ENCODE data around the gene UBASH3B. TPM values are rescaled to one million over a fixed set of nuclear protein-coding genes. Genes with fewer than 3 reads are reported as not detected.

The UBASH3B gene
- total and polyA plus RNA-seq, 2 of the 13 experiments (the other 11 are each of a cell fraction or from before 2014, with no cell fraction given): 4.4 to 7.6 TPM

DNA sequence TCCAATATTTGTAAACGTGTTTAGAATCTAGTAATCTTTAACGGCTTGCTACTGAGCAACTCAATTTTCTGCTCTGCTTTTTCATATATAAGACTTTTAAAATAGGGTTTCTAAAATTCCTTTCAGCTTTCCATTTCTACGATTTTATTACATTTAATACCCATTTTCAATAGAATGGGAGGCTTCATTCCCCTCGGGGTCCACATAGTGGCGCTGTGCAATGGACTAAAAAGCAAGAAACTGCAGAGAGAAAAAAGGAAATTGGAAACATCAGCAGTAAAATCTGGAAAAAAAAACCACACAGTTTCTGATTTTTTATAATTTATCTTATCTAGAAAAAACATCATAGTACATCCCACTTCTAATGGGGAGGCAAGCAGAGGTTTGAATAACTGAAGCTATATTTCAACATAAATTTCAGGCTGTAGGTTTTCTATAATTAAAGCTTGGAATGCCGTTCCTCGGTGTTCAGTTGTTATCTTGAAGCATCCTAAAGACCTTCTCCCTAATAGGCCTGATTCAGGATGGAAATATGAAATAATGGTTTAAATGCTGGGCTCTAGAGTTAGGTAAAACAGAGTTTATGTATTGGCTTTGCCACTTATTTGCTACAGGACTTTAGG lies 208.3 kb downstream of the UBASH3B start:
- 6% methylated on average over 7 of the region's 7 CpGs for WGBS (ENCODE audit: low lambda C conversion rate)
- DNase-seq (ENCODE audit: low spot score) (no peak), ATAC-seq (no peak), FAIRE-seq (peak; percentile 46)
- Histone ChIP-seq H3K36me3 (replicated peaks in 1 of 2; ENCODE audit: control insufficient read depth in 1 of 2, insufficient read depth in 2 of 2, low read length in 2 of 2) (no peaks in the 10 kb centered on the region), H3K9ac (ENCODE audit: insufficient read depth, low read depth, low read length) (no peak overlapping the region), H3K4me3 (replicated peaks in 1 of 3; ENCODE audit: insufficient read depth in 1 of 3, low read depth in 2 of 3, low read length in 3 of 3) (no peak overlapping the region), H3K79me2 (ENCODE audit: insufficient read depth, low read length) (no peaks in the 10 kb centered on the region), H3K27me3 (ENCODE audit: control insufficient read depth in 1 of 2, insufficient read depth in 2 of 2, low read length in 2 of 2) (peaks cover 0 to 3% of the 10 kb centered on the region in 2 experiments; a peak in 1 of 5 replicates), H3K4me1 (ENCODE audit: insufficient read depth, low read length) (no peaks in the 10 kb centered on the region), H3K4me2 (ENCODE audit: low read depth, low read length) (no peak overlapping the region), H3K27ac (ENCODE audit: extremely low read length, insufficient read depth, low read length) (no peak overlapping the region), H3K9me3 (ENCODE audit: low read length) (no peaks in the 10 kb centered on the region), H2AFZ (ENCODE audit: low read length) (no peak overlapping the region), H4K20me1 (ENCODE audit: insufficient read depth, low read length) (no peaks in the 10 kb centered on the region)
- intact Hi-C loops (cut with micrococcal nuclease; ENCODE audit: unreplicated experiment): loop anchor here (1.0 kb wide), 2 partner anchors 159 to 190 kb away; no protein-coding TSS in a partner anchor
- TF ChIP-seq, protein P1, sequence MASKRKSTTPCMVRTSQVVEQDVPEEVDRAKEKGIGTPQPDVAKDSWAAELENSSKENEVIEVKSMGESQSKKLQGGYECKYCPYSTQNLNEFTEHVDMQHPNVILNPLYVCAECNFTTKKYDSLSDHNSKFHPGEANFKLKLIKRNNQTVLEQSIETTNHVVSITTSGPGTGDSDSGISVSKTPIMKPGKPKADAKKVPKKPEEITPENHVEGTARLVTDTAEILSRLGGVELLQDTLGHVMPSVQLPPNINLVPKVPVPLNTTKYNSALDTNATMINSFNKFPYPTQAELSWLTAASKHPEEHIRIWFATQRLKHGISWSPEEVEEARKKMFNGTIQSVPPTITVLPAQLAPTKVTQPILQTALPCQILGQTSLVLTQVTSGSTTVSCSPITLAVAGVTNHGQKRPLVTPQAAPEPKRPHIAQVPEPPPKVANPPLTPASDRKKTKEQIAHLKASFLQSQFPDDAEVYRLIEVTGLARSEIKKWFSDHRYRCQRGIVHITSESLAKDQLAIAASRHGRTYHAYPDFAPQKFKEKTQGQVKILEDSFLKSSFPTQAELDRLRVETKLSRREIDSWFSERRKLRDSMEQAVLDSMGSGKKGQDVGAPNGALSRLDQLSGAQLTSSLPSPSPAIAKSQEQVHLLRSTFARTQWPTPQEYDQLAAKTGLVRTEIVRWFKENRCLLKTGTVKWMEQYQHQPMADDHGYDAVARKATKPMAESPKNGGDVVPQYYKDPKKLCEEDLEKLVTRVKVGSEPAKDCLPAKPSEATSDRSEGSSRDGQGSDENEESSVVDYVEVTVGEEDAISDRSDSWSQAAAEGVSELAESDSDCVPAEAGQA (IDR thresholded peaks at IDR 0.05; ENCODE audit: low read depth): no peak
- TF ChIP-seq, protein P1 (CRISPR knock-in tag; IDR thresholded peaks at IDR 0.05; ENCODE audit: borderline replicate concordance): no peak
- TF ChIP-seq, protein P2, sequence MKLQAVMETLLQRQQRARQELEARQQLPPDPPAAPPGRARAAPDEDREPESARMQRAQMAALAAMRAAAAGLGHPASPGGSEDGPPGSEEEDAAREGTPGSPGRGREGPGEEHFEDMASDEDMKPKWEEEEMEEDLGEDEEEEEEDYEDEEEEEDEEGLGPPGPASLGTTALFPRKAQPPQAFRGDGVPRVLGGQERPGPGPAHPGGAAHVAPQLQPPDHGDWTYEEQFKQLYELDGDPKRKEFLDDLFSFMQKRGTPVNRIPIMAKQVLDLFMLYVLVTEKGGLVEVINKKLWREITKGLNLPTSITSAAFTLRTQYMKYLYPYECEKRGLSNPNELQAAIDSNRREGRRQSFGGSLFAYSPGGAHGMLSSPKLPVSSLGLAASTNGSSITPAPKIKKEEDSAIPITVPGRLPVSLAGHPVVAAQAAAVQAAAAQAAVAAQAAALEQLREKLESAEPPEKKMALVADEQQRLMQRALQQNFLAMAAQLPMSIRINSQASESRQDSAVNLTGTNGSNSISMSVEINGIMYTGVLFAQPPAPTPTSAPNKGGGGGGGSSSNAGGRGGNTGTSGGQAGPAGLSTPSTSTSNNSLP (IDR thresholded peaks at IDR 0.05; ENCODE audit: low read depth, low read length): peak; percentile 46; the same call in 1 of the 2 replicates
- TF ChIP-seq, protein P3, sequence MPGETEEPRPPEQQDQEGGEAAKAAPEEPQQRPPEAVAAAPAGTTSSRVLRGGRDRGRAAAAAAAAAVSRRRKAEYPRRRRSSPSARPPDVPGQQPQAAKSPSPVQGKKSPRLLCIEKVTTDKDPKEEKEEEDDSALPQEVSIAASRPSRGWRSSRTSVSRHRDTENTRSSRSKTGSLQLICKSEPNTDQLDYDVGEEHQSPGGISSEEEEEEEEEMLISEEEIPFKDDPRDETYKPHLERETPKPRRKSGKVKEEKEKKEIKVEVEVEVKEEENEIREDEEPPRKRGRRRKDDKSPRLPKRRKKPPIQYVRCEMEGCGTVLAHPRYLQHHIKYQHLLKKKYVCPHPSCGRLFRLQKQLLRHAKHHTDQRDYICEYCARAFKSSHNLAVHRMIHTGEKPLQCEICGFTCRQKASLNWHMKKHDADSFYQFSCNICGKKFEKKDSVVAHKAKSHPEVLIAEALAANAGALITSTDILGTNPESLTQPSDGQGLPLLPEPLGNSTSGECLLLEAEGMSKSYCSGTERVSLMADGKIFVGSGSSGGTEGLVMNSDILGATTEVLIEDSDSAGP (CRISPR knock-in tag; IDR thresholded peaks at IDR 0.05; ENCODE audit: borderline replicate concordance): no peak
- TF ChIP-seq, protein P4, sequence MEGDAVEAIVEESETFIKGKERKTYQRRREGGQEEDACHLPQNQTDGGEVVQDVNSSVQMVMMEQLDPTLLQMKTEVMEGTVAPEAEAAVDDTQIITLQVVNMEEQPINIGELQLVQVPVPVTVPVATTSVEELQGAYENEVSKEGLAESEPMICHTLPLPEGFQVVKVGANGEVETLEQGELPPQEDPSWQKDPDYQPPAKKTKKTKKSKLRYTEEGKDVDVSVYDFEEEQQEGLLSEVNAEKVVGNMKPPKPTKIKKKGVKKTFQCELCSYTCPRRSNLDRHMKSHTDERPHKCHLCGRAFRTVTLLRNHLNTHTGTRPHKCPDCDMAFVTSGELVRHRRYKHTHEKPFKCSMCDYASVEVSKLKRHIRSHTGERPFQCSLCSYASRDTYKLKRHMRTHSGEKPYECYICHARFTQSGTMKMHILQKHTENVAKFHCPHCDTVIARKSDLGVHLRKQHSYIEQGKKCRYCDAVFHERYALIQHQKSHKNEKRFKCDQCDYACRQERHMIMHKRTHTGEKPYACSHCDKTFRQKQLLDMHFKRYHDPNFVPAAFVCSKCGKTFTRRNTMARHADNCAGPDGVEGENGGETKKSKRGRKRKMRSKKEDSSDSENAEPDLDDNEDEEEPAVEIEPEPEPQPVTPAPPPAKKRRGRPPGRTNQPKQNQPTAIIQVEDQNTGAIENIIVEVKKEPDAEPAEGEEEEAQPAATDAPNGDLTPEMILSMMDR (CRISPR knock-in tag; IDR thresholded peaks at IDR 0.05): peak; percentile 50
- TF ChIP-seq, protein P5, sequence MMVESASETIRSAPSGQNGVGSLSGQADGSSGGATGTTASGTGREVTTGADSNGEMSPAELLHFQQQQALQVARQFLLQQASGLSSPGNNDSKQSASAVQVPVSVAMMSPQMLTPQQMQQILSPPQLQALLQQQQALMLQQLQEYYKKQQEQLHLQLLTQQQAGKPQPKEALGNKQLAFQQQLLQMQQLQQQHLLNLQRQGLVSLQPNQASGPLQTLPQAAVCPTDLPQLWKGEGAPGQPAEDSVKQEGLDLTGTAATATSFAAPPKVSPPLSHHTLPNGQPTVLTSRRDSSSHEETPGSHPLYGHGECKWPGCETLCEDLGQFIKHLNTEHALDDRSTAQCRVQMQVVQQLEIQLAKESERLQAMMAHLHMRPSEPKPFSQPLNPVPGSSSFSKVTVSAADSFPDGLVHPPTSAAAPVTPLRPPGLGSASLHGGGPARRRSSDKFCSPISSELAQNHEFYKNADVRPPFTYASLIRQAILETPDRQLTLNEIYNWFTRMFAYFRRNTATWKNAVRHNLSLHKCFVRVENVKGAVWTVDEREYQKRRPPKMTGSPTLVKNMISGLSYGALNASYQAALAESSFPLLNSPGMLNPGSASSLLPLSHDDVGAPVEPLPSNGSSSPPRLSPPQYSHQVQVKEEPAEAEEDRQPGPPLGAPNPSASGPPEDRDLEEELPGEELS (CRISPR knock-in tag; IDR thresholded peaks at IDR 0.05): no peak
- TF ChIP-seq SMC3 (IDR thresholded peaks at IDR 0.05; ENCODE audit: low read length) (peak; percentile 49), STAG1 (CRISPR knock-in tag; IDR thresholded peaks at IDR 0.05) (peak; percentile 55)
- ChIA-PET CTCF (ENCODE audit: low intra/inter-chr PET ratio, low total read pairs) (interaction anchor here (1.1 to 1.6 kb wide), 2 partner anchors 159 to 190 kb away, joined by 3 to 13 read pairs; no protein-coding TSS in a partner anchor), POLR2A (interaction anchor here (0.8 kb wide), 1 partner anchor 198 kb away, joined by 3 read pairs; the partner anchor contains the start of gene HSPA8)
- BruUV-seq (replicated peaks): no TSS peak
- in situ Hi-C loops (cut with HindIII; ENCODE audit: extremely low pct_ligation_motif_present, low pct_unique_long_range_greater_than_20kb): loop anchor here (10.0 kb wide), 1 partner anchor 161 kb away; no protein-coding TSS in a partner anchor

All from HepG2 (cell line).